ENCODE results near the gene NOC2L.

- TF ChIP-seq EZH2 (IDR thresholded peaks at IDR 0.05; ENCODE audit: low read length, missing control alignments) (no peak), CTCF (conservative IDR thresholded peaks at IDR 0.05 in 1 of 2, IDR thresholded peaks at IDR 0.05 in 1 of 2; ENCODE audit: low read depth in 1 of 2, low read length in 2 of 2) (no peak)
Measured at GRCh38 chr1:996851-997712, 38.0 kb upstream of the NOC2L start.
